A673 (cell line): ENCODE measurements around the gene TRAM2. TPM values are rescaled to one million over a fixed set of nuclear protein-coding genes. Genes with fewer than 3 reads are reported as not detected.

Source experiments
- BruUV-seq: library from RNA; stranded (reverse); fragments of 400-500 nt; replicated peaks from 2 replicates; lab custom pipeline; 2021; lab: Mats Ljungman, UMichigan
- CTCF ChIA-PET: fragments of 300-600 bp; sonication (Branson Sonifier 250); formaldehyde crosslinking; loops from one replicate; lab custom pipeline; 2022; ENCODE audit warnings: antibody characterized with exemption; lab: Charles Lee
- POLR2A ChIA-PET: fragments of 300-600 bp; sonication (Branson Sonifier 250); formaldehyde crosslinking; loops from one replicate; lab custom pipeline; 2022; ENCODE audit warnings: antibody characterized with exemption; ENCODE audit not compliant: low non-redundant PET; lab: Charles Lee
- DNase-seq: peaks from one replicate; pipeline ENCODE4 v3.0.0-alpha.2; 2015; ENCODE audit warnings: low spot score
- H3K27ac ChIP-seq: fragments of 200-600 bp; sonication (generic); 2 replicates; pipeline ENCODE4 v1.5.1; 2016; ENCODE audit warnings: mixed run types, low read depth, mild to moderate bottlenecking, mixed read lengths, antibody characterized with exemption, low read length; ENCODE audit not compliant: poor library complexity, severe bottlenecking
- H3K27me3 ChIP-seq: fragments of 200-600 bp; sonication (generic); replicated peaks from 2 replicates; pipeline ENCODE4 v1.6.1; 2017; ENCODE audit warnings: mixed run types, low read depth, mild to moderate bottlenecking, mixed read lengths, antibody characterized with exemption, low read length; ENCODE audit not compliant: insufficient read depth, poor library complexity
- H3K36me3 ChIP-seq: fragments of 200-600 bp; sonication (generic); 2 replicates; pipeline ENCODE4 v1.6.1; 2016; ENCODE audit warnings: mixed run types, mild to moderate bottlenecking, mixed read lengths, antibody characterized with exemption, low read length; ENCODE audit not compliant: insufficient read depth, poor library complexity, severe bottlenecking
- H3K4me1 ChIP-seq: fragments of 200-600 bp; sonication (generic); 2 replicates; pipeline ENCODE4 v1.6.1; 2017; ENCODE audit warnings: mixed run types, mild to moderate bottlenecking, mixed read lengths, antibody characterized with exemption, low read length; ENCODE audit not compliant: insufficient read depth, poor library complexity, severe bottlenecking
- H3K4me3 ChIP-seq: fragments of 200-600 bp; sonication (generic); 2 replicates; pipeline ENCODE4 v1.5.1; 2016; ENCODE audit warnings: low read depth, mixed run types, mild to moderate bottlenecking, mixed read lengths, low read length; ENCODE audit not compliant: poor library complexity, severe bottlenecking
- H3K9me3 ChIP-seq: fragments of 200-600 bp; sonication (generic); 2 replicates; pipeline ENCODE4 v1.6.1; 2016; ENCODE audit warnings: mixed run types, low read depth, mild to moderate bottlenecking, mixed read lengths, antibody characterized with exemption, low read length; ENCODE audit not compliant: poor library complexity, severe bottlenecking
- EZH2 ChIP-seq: fragments of 200-600 bp; sonication (generic); IDR thresholded peaks from 2 replicates; pipeline ENCODE4 v1.6.1; 2017; ENCODE audit warnings: borderline replicate concordance, low read depth, mild to moderate bottlenecking, mixed read lengths, antibody characterized with exemption, low read length; ENCODE audit not compliant: poor library complexity, severe bottlenecking
- intact Hi-C: fragments of 100-400 bp; cut with micrococcal nuclease; formaldehyde crosslinking; loops from one replicate; pipeline ENCODE4 v1.10.0; 2022; ENCODE audit not compliant: unreplicated experiment
- total RNA-seq: library from RNA; stranded (reverse); gene quantifications from 2 replicates; pipeline ENCODE4 v1.2.3, GENCODE V29; 2021
- TF ChIP-seq, protein P1 (sequence below): fragments of 300-800, 200-600 bp; sonication (generic); conservative IDR thresholded peaks from 2 replicates; pipeline ENCODE4 v1.5.1; 2017; ENCODE audit warnings: low read depth, mild to moderate bottlenecking, antibody characterized with exemption, low read length, moderate library complexity, mixed read lengths

The TRAM2 gene
- total RNA-seq, 1 experiment from 2014 or later = 21.9 TPM

DNA sequence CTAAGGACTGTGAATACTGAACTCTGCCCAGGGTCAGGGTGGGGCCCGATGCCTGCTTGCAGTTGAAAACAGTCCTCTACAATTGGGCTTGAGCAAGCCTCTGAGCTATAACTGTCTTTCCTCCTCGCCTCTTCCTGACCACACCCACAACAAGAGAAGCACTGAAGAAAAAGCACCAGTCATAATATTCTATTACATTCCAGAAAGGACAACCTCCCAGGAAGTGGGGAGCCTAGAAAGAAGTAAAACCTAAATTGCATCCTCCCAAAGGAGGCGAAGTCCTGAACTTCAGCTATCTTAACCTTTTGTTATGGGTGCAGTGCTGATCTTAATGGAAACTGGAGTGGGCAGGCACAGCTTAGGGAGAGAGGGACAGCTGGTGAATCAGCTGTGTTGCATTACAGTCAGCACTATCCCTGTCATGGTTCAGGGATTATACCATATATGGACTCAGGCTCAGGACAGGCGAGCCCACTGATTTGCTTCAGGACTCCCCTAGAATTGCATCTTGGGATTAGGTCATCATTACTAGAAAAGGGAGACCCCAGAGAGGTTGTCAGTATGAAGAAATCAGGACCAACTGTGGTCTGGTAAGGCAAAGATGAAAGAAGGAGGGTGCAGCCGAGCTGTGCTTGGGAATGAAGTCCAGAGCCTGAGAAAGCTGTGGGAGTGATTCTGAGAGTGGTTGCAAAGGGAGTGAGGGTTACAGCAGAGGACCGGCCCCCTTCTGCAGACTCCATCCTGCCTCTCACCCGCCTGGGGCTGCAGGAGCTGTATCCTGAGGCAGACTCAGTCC, 18.3 kb upstream of the TRAM2 start:
- Histone ChIP-seq H3K4me3 (no peak overlapping the region), H3K4me1 (peaks cover 22% of the 10 kb centered on the region), H3K27me3 (no peaks in the 10 kb centered on the region), H3K27ac (no peak overlapping the region), H3K9me3 (no peaks in the 10 kb centered on the region), H3K36me3 (no peaks in the 10 kb centered on the region)
- no TSS peak for BruUV-seq
- peak; percentile 51 for DNase-seq
- TF ChIP-seq, protein P1, sequence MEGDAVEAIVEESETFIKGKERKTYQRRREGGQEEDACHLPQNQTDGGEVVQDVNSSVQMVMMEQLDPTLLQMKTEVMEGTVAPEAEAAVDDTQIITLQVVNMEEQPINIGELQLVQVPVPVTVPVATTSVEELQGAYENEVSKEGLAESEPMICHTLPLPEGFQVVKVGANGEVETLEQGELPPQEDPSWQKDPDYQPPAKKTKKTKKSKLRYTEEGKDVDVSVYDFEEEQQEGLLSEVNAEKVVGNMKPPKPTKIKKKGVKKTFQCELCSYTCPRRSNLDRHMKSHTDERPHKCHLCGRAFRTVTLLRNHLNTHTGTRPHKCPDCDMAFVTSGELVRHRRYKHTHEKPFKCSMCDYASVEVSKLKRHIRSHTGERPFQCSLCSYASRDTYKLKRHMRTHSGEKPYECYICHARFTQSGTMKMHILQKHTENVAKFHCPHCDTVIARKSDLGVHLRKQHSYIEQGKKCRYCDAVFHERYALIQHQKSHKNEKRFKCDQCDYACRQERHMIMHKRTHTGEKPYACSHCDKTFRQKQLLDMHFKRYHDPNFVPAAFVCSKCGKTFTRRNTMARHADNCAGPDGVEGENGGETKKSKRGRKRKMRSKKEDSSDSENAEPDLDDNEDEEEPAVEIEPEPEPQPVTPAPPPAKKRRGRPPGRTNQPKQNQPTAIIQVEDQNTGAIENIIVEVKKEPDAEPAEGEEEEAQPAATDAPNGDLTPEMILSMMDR = no peak
- TF ChIP-seq EZH2 = no peak
- POLR2A ChIA-PET = interaction anchor here (0.6 kb wide), 1 partner anchor 464 kb away, joined by 3 read pairs; no protein-coding TSS in a partner anchor
- intact Hi-C loops = no loop called here
- CTCF ChIA-PET = no interaction called here

DNA sequence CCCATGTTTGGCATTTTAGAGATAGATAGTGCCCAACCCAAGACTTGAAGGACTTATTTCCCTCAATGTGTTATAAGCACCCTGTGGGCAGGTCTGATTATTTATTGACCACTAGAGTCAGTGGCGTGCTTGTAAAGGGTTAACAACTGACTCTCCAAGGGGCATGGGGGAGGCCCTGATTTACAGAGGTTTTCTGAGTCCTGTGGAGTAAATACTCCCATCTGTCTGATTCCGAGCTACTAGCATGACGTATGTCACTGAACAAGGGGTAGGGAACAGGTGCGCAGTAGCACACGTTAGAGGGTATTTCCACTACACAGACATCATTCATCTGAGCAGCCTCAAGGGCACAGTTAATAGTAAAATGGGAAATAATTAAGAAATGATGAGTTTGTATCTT, 17.4 kb upstream of the TRAM2 start:
- Histone ChIP-seq H3K9me3 (no peaks in the 10 kb centered on the region), H3K27ac (no peak overlapping the region), H3K4me3 (no peak overlapping the region), H3K4me1 (peaks cover 29% of the 10 kb centered on the region), H3K36me3 (no peaks in the 10 kb centered on the region), H3K27me3 (no peaks in the 10 kb centered on the region)
- BruUV-seq = no TSS peak
- POLR2A ChIA-PET = no interaction called here
- DNase-seq = no peak
- no peak for TF ChIP-seq EZH2
- TF ChIP-seq, protein P1 = no peak
- CTCF ChIA-PET = no interaction called here
- intact Hi-C loops = no loop called here

DNA sequence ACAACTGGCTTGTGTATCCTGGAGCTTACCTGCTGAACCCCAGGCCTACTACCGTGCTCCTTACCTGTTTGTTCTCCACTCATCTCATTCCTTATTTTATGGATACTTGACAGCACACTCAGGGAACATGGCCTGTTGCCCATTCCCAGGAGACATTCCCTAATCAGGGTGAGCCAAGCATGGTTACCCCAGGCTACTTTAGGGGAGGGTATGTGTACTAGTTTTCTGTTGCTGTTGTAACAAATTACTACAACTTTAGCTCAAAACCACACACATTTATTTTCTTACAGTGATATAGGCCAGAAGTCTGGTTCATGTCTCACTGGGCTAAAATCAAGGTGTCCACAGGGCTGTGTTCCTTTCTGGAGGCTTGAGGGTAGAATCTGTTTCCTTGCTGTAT, 15.0 kb upstream of the TRAM2 start:
- no peaks in the 10 kb centered on the region for H3K36me3 ChIP-seq
- H3K27me3 ChIP-seq = no peaks in the 10 kb centered on the region
- peaks cover 26% of the 10 kb centered on the region for H3K4me1 ChIP-seq
- no peak for DNase-seq
- intact Hi-C loops = no loop called here
- H3K9me3 ChIP-seq = no peaks in the 10 kb centered on the region
- ChIA-PET CTCF (no interaction called here), POLR2A (no interaction called here)
- no peak for TF ChIP-seq EZH2
- TF ChIP-seq, protein P1 = no peak
- H3K27ac ChIP-seq = no peak overlapping the region
- H3K4me3 ChIP-seq = no peak overlapping the region
- BruUV-seq = no TSS peak
